Trophoblast cell (in vitro differentiated cells and primary cell): ENCODE data around the gene GXYLT1.

Source experiments
- DNase-seq, 2 donors: peaks; one replicate each; pipeline ENCODE4 v3.0.0-alpha.2; 2016
- H2AFZ ChIP-seq: 2 replicates; pipeline ENCODE4 v1.6.1; 2013; ENCODE audit warnings: low read length, moderate library complexity, mild to moderate bottlenecking; ENCODE audit not compliant: insufficient read depth, poor library complexity
- H2AK5ac ChIP-seq: 2 replicates; pipeline ENCODE4 v1.6.1; 2013; ENCODE audit warnings: mild to moderate bottlenecking, low read length
- H2BK120ac ChIP-seq: 2 replicates; pipeline ENCODE4 v1.6.1; 2013; ENCODE audit warnings: low read length, mild to moderate bottlenecking, moderate library complexity; ENCODE audit not compliant: insufficient read depth, poor library complexity
- H2BK12ac ChIP-seq: 2 replicates; pipeline ENCODE4 v1.6.1; 2013; ENCODE audit warnings: mild to moderate bottlenecking, low read length, moderate library complexity
- H2BK5ac ChIP-seq: 2 replicates; pipeline ENCODE4 v1.6.1; 2013; ENCODE audit warnings: low read length, low read depth, moderate library complexity, mild to moderate bottlenecking; ENCODE audit not compliant: poor library complexity
- H3K14ac ChIP-seq: 2 replicates; pipeline ENCODE4 v1.6.1; 2013; ENCODE audit warnings: mild to moderate bottlenecking, low read length
- H3K18ac ChIP-seq: 2 replicates; pipeline ENCODE4 v1.6.1; 2013; ENCODE audit warnings: mild to moderate bottlenecking, low read length
- H3K23ac ChIP-seq: 2 replicates; pipeline ENCODE4 v1.6.1; 2013; ENCODE audit warnings: low read length
- H3K27ac ChIP-seq: 2 replicates; pipeline ENCODE4 v1.5.1; 2013; ENCODE audit warnings: low read depth, mild to moderate bottlenecking, inconsistent platforms, low read length, moderate library complexity
- H3K27me3 ChIP-seq: 2 replicates; pipeline ENCODE4 v1.6.1; 2013; ENCODE audit warnings: inconsistent platforms, mild to moderate bottlenecking, low read length, moderate library complexity; ENCODE audit not compliant: insufficient read depth
- H3K36me3 ChIP-seq, 2 experiments: 1 replicate in 1 of 2; 2 replicates in 1 of 2; pipeline ENCODE4 v1.6.1; 2013; ENCODE audit warnings: low read length in 2 of 2, mild to moderate bottlenecking in 2 of 2, moderate library complexity in 1 of 2; ENCODE audit not compliant: insufficient read depth in 2 of 2, control insufficient read depth in 1 of 2
- H3K4ac ChIP-seq: 2 replicates; pipeline ENCODE4 v1.6.1; 2013; ENCODE audit warnings: low read depth, mild to moderate bottlenecking, low read length, moderate library complexity
- H3K4me1 ChIP-seq, 2 experiments: 1 replicate in 1 of 2; 2 replicates in 1 of 2; pipeline ENCODE4 v1.6.1; 2013; ENCODE audit warnings: low read length in 2 of 2, mild to moderate bottlenecking in 2 of 2, moderate library complexity in 1 of 2; ENCODE audit not compliant: insufficient read depth in 2 of 2, control insufficient read depth in 1 of 2
- H3K4me2 ChIP-seq: 2 replicates; pipeline ENCODE4 v1.6.1; 2013; ENCODE audit warnings: inconsistent platforms, mild to moderate bottlenecking, low read length, moderate library complexity
- H3K4me3 ChIP-seq: 2 replicates; pipeline ENCODE4 v1.5.1; 2013; ENCODE audit warnings: mild to moderate bottlenecking, low read depth, low read length, inconsistent platforms
- H3K79me1 ChIP-seq: one replicate; pipeline ENCODE4 v1.6.1; 2013; ENCODE audit warnings: low read length
- H3K79me2 ChIP-seq: 2 replicates; pipeline ENCODE4 v1.6.1; 2013; ENCODE audit warnings: low read length, mild to moderate bottlenecking; ENCODE audit not compliant: control insufficient read depth, insufficient read depth, poor library complexity
- H3K9ac ChIP-seq: 2 replicates; pipeline ENCODE4 v1.6.1; 2013; ENCODE audit warnings: mild to moderate bottlenecking, low read length
- H3K9me3 ChIP-seq: 2 replicates; pipeline ENCODE4 v1.6.1; 2013; ENCODE audit warnings: low read depth, mild to moderate bottlenecking, control low read depth, inconsistent platforms, low read length; ENCODE audit not compliant: insufficient read depth
- H4K12ac ChIP-seq: 2 replicates; pipeline ENCODE4 v1.6.1; 2013; ENCODE audit warnings: low read depth, mild to moderate bottlenecking, low read length, moderate library complexity
- H4K8ac ChIP-seq: 2 replicates; pipeline ENCODE4 v1.6.1; 2013; ENCODE audit warnings: low read depth, mild to moderate bottlenecking, low read length, moderate library complexity
- H4K91ac ChIP-seq: one replicate; pipeline ENCODE4 v1.6.1; 2013; ENCODE audit warnings: low read depth, mild to moderate bottlenecking, low read length, moderate library complexity
- WGBS: extraction: QIAGEN DNeasy Blood & Tissue Kit; methylation state at CpG from one replicate; pipeline ENCODE4 v1.1.7; 2013; ENCODE audit warnings: missing lambda C conversion rate; ENCODE audit not compliant: insufficient read length, insufficient coverage; ENCODE audit errors: extremely low coverage; 5-methylcytosine and 5-hydroxymethylcytosine counted together

Gene GXYLT1

GRCh38 chr12:42141981-42142606 is 2.6 kb downstream of the GXYLT1 start:
- H3K9me3 ChIP-seq: no peaks in the 10 kb centered on the region
- H2BK12ac ChIP-seq: no peak overlapping the region
- H3K4me1 ChIP-seq: peaks cover 0 to 5% of the 10 kb centered on the region in 2 experiments
- H4K8ac ChIP-seq: no peak overlapping the region
- H3K23ac ChIP-seq: no peak overlapping the region
- no peak overlapping the region for H3K4me2 ChIP-seq
- no peak overlapping the region for H2AFZ ChIP-seq
- H3K4me3 ChIP-seq: no peak overlapping the region
- H3K18ac ChIP-seq: no peak overlapping the region
- peaks cover 6% of the 10 kb centered on the region for H3K79me2 ChIP-seq
- H2BK120ac ChIP-seq: no peak overlapping the region
- H2AK5ac ChIP-seq: no peak overlapping the region
- no CpG with 5 or more reads among the region's 3 CpGs for WGBS
- no peak overlapping the region for H2BK5ac ChIP-seq
- H4K12ac ChIP-seq: no peak overlapping the region
- H4K91ac ChIP-seq: no peak overlapping the region
- H3K4ac ChIP-seq: peak overlapping the region; percentile 66
- no peak overlapping the region for H3K9ac ChIP-seq
- peaks cover 7% of the 10 kb centered on the region for H3K79me1 ChIP-seq
- H3K14ac ChIP-seq: no peak overlapping the region
- H3K27me3 ChIP-seq: no peaks in the 10 kb centered on the region
- H3K27ac ChIP-seq: no peak overlapping the region
- DNase-seq: no peak
- H3K36me3 ChIP-seq: no peaks in the 10 kb centered on the region

GRCh38 chr12:42140901-42141300 is 3.8 kb downstream of the GXYLT1 start:
- peak; percentile 18 to 37 for DNase-seq
- peaks cover 7% of the 10 kb centered on the region for H3K79me1 ChIP-seq
- H2AFZ ChIP-seq: no peak overlapping the region
- no peak overlapping the region for H3K4me3 ChIP-seq
- no peaks in the 10 kb centered on the region for H3K36me3 ChIP-seq
- WGBS: no CpG with 5 or more reads among the region's 3 CpGs
- H2BK5ac ChIP-seq: no peak overlapping the region
- no peak overlapping the region for H4K12ac ChIP-seq
- H2AK5ac ChIP-seq: no peak overlapping the region
- no peak overlapping the region for H3K27ac ChIP-seq
- no peak overlapping the region for H3K14ac ChIP-seq
- no peak overlapping the region for H4K8ac ChIP-seq
- H3K79me2 ChIP-seq: peaks cover 6% of the 10 kb centered on the region
- H3K23ac ChIP-seq: no peak overlapping the region
- H3K9me3 ChIP-seq: no peaks in the 10 kb centered on the region
- H2BK120ac ChIP-seq: no peak overlapping the region
- H3K4ac ChIP-seq: no peak overlapping the region
- no peak overlapping the region for H3K9ac ChIP-seq
- peaks cover 0 to 5% of the 10 kb centered on the region in 2 experiments for H3K4me1 ChIP-seq
- no peak overlapping the region for H4K91ac ChIP-seq
- no peak overlapping the region for H3K18ac ChIP-seq
- H3K4me2 ChIP-seq: no peak overlapping the region
- no peak overlapping the region for H2BK12ac ChIP-seq
- no peaks in the 10 kb centered on the region for H3K27me3 ChIP-seq

GRCh38 chr12:42135259-42135814 is 9.3 kb downstream of the GXYLT1 start:
- Histone ChIP-seq H3K4ac (no peak overlapping the region), H3K14ac (no peak overlapping the region), H3K18ac (no peak overlapping the region), H2BK5ac (no peak overlapping the region), H3K4me1 (no peaks in the 10 kb centered on the region), H4K91ac (no peak overlapping the region), H3K23ac (no peak overlapping the region), H3K9me3 (no peaks in the 10 kb centered on the region), H4K12ac (no peak overlapping the region), H3K27me3 (no peaks in the 10 kb centered on the region), H3K79me2 (no peaks in the 10 kb centered on the region), H3K36me3 (no peaks in the 10 kb centered on the region), H3K4me2 (no peak overlapping the region), H2AK5ac (no peak overlapping the region), H3K4me3 (no peak overlapping the region), H2BK12ac (no peak overlapping the region), H2AFZ (no peak overlapping the region), H3K9ac (no peak overlapping the region), H4K8ac (no peak overlapping the region), H2BK120ac (no peak overlapping the region), H3K27ac (no peak overlapping the region), H3K79me1 (no peaks in the 10 kb centered on the region)
- no peak for DNase-seq
- WGBS: no CpG with 5 or more reads among the region's 3 CpGs

- WGBS: 100% methylated on average over 1 of the region's 4 CpGs
- no peak overlapping the region for H3K23ac ChIP-seq
- H3K36me3 ChIP-seq: no peaks in the 10 kb centered on the region
- no peak overlapping the region for H2AK5ac ChIP-seq
- peak in 1 of 2 donors; percentile 39 for DNase-seq
- H4K12ac ChIP-seq: no peak overlapping the region
- no peak overlapping the region for H3K4ac ChIP-seq
- no peak overlapping the region for H2BK12ac ChIP-seq
- H3K4me2 ChIP-seq: no peak overlapping the region
- no peaks in the 10 kb centered on the region for H3K4me1 ChIP-seq
- H3K14ac ChIP-seq: no peak overlapping the region
- H2AFZ ChIP-seq: no peak overlapping the region
- H3K9ac ChIP-seq: no peak overlapping the region
- H2BK120ac ChIP-seq: no peak overlapping the region
- no peaks in the 10 kb centered on the region for H3K9me3 ChIP-seq
- no peaks in the 10 kb centered on the region for H3K79me2 ChIP-seq
- no peak overlapping the region for H3K18ac ChIP-seq
- no peak overlapping the region for H4K8ac ChIP-seq
- H3K79me1 ChIP-seq: no peaks in the 10 kb centered on the region
- H4K91ac ChIP-seq: no peak overlapping the region
- no peaks in the 10 kb centered on the region for H3K27me3 ChIP-seq
- H2BK5ac ChIP-seq: no peak overlapping the region
- no peak overlapping the region for H3K27ac ChIP-seq
- H3K4me3 ChIP-seq: no peak overlapping the region
Observed at GRCh38 chr12:42130672-42131402, 13.8 kb downstream of the GXYLT1 start.
